Ramos (cell line): ENCODE measurements around the gene NR6A1.

Experiments used
- in situ Hi-C: fragments of 300-500 bp; cut with MboI; formaldehyde crosslinking; loops from one replicate; pipeline ENCODE4 v1.14.3; 2022; ENCODE audit warnings: low sequenced_read_pairs; ENCODE audit not compliant: unreplicated experiment

The NR6A1 gene

DNA sequence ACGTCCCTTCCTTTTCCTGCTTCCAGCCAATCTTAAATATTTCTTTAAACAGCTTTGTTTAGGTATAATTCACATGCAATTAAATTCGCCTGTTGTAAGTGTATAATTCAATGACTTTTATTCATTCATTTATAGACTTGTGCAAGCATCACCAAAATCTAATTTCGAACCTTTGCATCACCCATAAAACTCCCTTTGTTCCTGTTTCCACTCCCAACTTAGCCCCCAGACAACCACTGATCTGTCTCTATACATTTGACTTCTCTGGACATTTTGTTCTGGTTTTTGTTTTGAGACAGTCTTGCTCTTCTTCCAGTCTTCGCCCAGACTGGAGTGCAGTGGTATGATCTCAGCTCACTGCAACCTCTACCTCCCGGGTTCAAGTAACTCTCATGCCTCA lies 71.5 kb downstream of the NR6A1 start:
- in situ Hi-C loops: no loop called here

- in situ Hi-C loops: no loop called here
Measured at GRCh38 chr9:124698265-124698664, 72.8 kb downstream of the NR6A1 start.

GRCh38 chr9:124697326-124698200 lies 73.5 kb downstream of the NR6A1 start:
- in situ Hi-C loops: no loop called here

DNA sequence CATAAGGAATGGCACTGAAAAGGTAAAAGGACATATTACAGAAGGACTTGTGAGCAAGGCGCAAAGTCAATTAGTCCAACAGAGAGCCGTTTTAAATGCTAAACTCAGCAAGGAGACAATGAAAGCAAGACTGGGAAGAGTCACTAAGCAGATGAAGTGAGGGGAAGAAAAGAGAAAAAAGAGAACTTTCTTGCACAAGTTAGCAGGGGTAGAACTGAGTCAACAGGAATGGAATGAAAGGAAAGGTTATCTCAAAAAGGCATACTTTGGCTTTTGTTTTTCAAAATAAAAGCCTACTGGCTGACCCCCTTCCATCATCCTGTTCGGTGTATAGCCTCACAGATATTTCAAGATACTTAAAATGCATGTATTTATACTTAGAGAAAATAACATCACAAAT lies 75.0 kb downstream of the NR6A1 start:
- in situ Hi-C loops: no loop called here

GRCh38 chr9:124695280-124695890 lies 75.7 kb downstream of the NR6A1 start:
- in situ Hi-C loops: no loop called here

DNA sequence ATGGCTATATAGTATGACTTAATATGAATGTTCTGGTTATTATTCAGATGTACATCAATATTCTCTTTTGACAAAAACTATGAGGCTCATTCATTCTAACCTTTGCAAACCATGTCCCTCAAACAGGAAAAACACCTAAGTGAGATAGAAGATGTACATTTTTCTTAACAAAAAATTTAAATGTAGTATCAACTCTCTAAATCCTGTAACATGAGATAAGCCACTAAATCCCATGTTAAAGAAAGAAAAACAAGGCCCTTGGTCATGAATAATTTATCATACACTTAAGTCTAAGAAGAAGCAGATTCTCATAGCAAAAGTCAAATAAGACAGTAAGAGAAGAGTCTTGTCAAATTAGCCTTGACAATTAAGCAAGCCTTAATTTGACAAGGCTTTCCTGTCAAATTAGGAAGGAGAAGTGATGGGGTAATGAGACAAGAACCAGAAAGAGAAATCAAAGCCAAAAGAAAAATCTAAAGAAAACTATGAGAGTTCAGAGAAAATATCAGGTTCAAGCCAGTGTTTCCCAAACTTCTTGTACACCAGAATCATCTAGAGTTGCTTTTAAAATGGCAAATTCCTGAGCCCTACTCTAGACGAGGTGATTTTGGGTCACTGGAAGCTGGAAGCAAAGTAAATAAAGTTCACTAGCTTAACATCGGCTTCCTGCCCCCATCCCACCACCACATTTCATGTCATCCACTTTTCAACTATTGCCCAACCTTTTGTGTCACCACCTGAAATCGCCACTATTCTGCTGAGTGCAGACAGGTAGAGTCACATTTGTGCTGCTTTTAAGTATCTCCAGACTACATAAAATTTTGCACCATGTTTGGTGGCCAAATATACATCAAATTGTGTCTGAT lies 76.5 kb downstream of the NR6A1 start:
- in situ Hi-C loops: no loop called here

DNA sequence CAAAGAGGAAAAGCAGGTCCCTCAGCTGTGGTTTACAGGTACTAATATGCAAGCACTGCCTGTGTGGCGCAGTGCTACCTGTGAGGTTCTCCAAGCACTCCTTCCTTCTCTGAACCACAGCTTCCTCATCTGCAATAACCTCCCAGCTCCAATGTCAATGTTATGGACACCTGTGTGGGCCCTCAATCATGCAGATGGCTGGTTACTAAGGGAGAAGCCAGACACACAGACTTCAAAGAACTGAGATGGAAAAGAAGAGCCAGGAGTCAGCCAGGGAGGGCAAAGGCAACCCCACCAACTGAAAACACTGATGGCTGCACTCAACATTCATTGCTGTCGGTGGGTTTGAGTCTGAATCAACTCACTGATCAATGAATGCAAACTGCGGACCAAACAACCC lies 77.7 kb downstream of the NR6A1 start:
- in situ Hi-C loops: no loop called here

DNA sequence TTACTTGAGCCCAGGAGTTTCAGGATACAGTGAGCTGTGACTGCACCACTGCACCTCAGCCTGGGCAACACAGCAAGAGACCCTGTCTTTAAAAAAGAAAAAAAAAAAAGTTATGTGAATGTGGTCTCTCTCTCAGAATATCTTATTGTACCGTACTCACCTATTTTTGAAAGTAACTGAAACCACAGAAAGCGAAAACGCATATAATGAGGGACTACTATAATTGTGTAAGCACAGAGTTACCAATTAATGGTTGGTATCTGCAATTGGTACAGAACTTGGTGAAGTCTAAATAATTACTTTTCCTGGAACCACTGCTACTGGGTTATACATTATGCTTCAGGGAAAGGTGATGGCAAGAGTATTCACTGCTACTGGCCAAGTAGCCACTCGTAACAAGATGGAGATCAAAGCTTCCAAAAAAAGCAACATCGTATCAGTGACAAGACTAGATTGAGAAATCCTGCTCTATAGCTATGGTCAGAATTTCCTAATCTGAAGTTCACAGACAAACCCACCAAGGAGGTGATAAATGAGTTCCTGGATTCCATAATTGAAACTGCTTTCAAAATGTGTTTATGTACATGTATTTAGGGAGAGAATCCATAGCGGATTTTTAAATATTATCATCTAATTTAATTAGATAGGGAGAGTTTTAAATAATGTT lies 82.7 kb downstream of the NR6A1 start:
- in situ Hi-C loops: no loop called here

DNA sequence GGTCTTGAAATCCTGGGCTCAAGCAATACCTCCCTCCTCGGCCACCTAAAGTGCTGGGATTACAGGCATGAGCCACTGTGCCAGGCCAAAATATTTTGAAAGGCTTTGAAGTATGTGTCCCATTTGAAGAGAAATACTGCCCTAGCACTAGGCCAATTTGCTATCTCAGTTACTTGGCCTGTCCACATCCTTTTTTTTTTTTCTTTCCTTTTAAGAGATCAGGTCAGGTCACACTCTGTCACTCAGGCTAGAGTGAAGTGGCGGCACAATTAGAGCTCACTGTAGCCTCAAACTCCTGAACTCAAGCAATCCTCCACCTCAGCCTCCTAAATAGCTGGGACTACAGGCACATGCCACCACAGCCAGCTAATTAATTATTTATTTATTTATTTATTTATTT lies 84.2 kb downstream of the NR6A1 start:
- in situ Hi-C loops: no loop called here

- in situ Hi-C loops: no loop called here
Measured at GRCh38 chr9:124685217-124685616, 85.9 kb downstream of the NR6A1 start.

- in situ Hi-C loops: no loop called here
Measured at GRCh38 chr9:124684169-124684568, 86.9 kb downstream of the NR6A1 start.

- in situ Hi-C loops: no loop called here
Measured at GRCh38 chr9:124683043-124683442, 88.1 kb downstream of the NR6A1 start.

DNA sequence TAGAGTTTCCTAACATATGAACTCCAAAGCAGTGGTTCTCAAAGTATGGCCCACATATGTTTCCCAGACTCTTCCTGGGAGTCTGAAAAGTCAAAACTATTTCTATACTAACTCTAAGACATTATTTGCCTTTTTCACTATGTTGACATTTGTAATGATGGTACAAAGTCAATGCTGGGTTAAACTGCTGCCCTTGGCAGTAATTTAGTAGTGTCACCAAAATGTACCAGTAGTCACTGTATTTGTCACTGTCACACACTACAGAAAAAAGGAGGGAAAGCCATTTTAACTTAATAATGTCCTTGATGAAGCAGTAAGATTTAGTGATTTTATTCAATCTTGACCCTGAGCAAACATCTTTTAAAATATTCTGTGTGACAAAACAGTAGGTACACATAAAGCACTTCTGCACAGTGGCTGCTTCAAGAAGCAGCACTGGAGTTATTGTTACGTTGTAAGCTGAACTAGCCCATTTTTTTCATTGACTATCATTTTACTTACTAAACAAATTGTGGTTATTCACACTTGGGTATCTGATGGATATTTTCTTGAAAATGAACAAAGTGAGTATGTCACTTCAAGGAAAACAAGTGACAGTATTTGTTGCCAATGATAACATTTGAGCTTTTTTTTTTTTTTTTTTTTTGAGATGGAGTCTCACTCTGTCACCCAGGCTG lies 90.3 kb downstream of the NR6A1 start:
- in situ Hi-C loops: no loop called here

- in situ Hi-C loops: no loop called here
Measured at GRCh38 chr9:124680049-124680448, 91.1 kb downstream of the NR6A1 start.

DNA sequence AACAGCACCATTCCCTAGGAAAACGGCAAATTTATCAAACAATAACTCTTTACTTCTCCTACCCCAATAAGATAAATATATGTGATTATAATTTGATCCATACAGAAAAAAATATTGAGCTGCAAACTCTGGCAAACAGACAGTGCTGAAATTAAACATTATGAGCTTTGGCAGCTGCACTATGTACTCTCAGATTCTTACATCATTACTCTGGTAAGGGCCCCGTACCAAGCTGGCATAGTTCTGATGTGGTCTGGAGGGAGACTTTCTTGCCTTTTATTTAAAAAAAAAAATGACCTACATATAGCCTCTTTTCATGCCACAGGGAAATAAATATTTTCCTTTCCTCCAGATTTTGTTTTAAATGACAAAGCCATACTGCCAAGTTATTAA lies 95.0 kb downstream of the NR6A1 start:
- in situ Hi-C loops: no loop called here

DNA sequence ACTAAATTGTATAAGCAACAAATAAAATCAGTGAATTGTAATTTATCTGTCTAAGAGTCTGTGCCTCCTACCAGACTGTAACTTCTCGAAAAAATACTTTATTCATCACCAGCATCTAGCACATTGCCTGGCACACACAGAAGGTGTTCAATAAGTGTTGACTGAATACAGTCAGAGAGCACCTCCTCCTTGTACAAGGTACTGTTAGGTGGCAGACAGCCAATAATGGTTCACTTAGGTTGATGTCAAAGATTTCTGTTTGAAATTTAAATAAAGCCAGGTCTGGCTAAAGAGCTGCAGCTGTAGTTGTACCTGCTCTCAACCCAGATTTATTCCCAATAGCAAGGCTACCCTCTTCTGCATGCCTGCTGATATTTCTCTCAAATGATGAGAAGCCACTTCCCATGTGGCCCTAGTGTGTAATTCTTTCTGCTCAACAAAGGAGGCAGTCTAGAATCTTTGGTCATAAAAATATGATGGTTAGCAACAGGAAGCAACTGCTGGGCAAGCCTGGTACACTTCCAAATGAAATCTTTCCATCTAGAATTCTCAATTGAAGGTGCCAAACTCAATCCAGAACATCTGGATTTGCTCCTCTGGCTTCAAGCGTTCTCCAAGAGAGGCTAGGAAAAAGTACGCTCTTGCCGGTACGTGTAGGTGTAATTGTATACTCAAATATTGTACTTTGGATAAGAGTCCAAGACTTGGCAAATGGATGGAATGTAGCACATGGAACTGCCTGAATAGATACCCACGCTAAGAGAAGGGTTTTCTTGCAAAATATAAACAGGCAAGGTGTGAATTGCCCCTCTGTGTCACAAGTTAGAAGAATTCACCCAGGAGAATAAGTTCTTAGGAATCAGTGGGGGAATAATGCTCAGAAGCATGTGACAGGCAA lies 95.6 kb downstream of the NR6A1 start:
- in situ Hi-C loops: no loop called here

- in situ Hi-C loops: no loop called here
Measured at GRCh38 chr9:124674651-124675050, 96.5 kb downstream of the NR6A1 start.

- in situ Hi-C loops: no loop called here
Measured at GRCh38 chr9:124673063-124673462, 98.0 kb downstream of the NR6A1 start.

DNA sequence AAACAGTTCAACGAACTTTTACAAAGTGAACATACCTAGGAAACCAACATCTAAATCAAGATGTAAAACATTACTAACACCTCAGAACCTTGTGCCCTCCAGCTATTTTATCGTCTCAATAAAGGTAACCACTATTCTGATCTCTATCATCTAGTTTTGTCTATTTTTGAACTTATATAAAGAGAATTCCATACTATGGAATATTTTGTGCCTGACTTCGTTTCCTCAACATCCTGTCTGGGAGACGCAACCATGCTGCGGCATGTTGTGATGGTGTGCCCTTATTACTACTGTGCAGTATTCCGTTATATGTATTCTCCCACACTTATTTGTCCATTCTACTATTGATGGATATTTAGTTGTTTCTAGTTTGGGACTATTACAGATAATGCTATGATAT lies 99.2 kb downstream of the NR6A1 start:
- in situ Hi-C loops: no loop called here
